H1 (cell line): ENCODE results near the gene SLC48A1. TPM values are rescaled to one million over a fixed set of nuclear protein-coding genes. Genes with fewer than 3 reads are reported as not detected.

ENCODE experiments used
- CTCF ChIA-PET: fragments of 300-600 bp; sonication (Branson Sonifier 250); formaldehyde crosslinking; loops from one replicate; lab custom pipeline; 2021; ENCODE audit not compliant: partially characterized antibody; lab: Charles Lee
- POLR2A ChIA-PET: fragments of 300-600 bp; sonication (Branson Sonifier 250); formaldehyde crosslinking; loops from one replicate; lab custom pipeline; 2021; ENCODE audit warnings: inconsistent platforms; ENCODE audit not compliant: partially characterized antibody; lab: Charles Lee
- DNase-seq, 2 experiments: peaks; one replicate each; pipeline versions ENCODE4 v3.0.0 to v3.0.0-alpha.2; 2010 to 2022; ENCODE audit warnings: low spot score in 2 of 2, low read depth in 1 of 2, mixed read lengths in 1 of 2
- FAIRE-seq: peaks from 2 replicates; lab custom pipeline; 2011; peaks lifted over from hg19 to GRCh38; lab: Jason Lieb, UNC
- H2AFZ ChIP-seq: 2 replicates; pipeline ENCODE4 v1.8.1; 2012; ENCODE audit warnings: low read length, inconsistent platforms
- H2AK5ac ChIP-seq: 2 replicates; pipeline ENCODE4 v1.6.1; 2013; ENCODE audit warnings: low read depth, low read length
- H2BK120ac ChIP-seq: replicated peaks from 2 replicates; pipeline ENCODE3; 2013; ENCODE audit warnings: low read depth, low read length, inconsistent platforms
- H2BK12ac ChIP-seq: 2 replicates; pipeline ENCODE4 v1.6.1; 2013; ENCODE audit warnings: low read depth, low read length
- H2BK15ac ChIP-seq: 2 replicates; pipeline ENCODE4 v1.6.1; 2013; ENCODE audit warnings: low read length
- H2BK20ac ChIP-seq: 2 replicates; pipeline ENCODE4 v1.6.1; 2013; ENCODE audit warnings: low read length
- H2BK5ac ChIP-seq: 2 replicates; pipeline ENCODE4 v1.6.1; 2013; ENCODE audit warnings: low read depth, low read length
- H3K14ac ChIP-seq: 2 replicates; pipeline ENCODE4 v1.6.1; 2013; ENCODE audit warnings: inconsistent platforms; ENCODE audit not compliant: insufficient read length
- H3K18ac ChIP-seq: 2 replicates; pipeline ENCODE4 v1.6.1; 2013; ENCODE audit warnings: low read length; ENCODE audit errors: extremely low read depth
- H3K23ac ChIP-seq: 2 replicates; pipeline ENCODE4 v1.6.1; 2013; ENCODE audit warnings: inconsistent platforms; ENCODE audit not compliant: insufficient read length
- H3K23me2 ChIP-seq: 2 replicates; pipeline ENCODE4 v1.6.1; 2013; ENCODE audit warnings: low read depth, low read length
- H3K27ac ChIP-seq: 2 replicates; pipeline ENCODE4 v1.6.1; 2011; ENCODE audit warnings: low read depth, low read length, inconsistent platforms
- H3K27me3 ChIP-seq, 4 experiments: replicated peaks in 1 of 4; 1 replicate in 1 of 4; 2 replicates in 3 of 4; pipeline versions ENCODE4 v1.6.1 to v1.8.1; 2011 to 2013; ENCODE audit warnings: low read length in 3 of 4, mild to moderate bottlenecking in 3 of 4, inconsistent platforms in 2 of 4, mixed read lengths in 2 of 4, moderate library complexity in 1 of 4; ENCODE audit not compliant: control insufficient read depth in 3 of 4, insufficient read depth in 3 of 4; ENCODE audit errors: extremely low read depth in 1 of 4
- H3K36me3 ChIP-seq, 4 experiments: 2 replicates each; pipeline versions ENCODE4 v1.6.1 to v1.8.1; 2011 to 2013; ENCODE audit warnings: mild to moderate bottlenecking in 4 of 4, low read length in 3 of 4, moderate library complexity in 2 of 4, control low read depth in 1 of 4, inconsistent platforms in 1 of 4; ENCODE audit not compliant: insufficient read depth in 4 of 4, control insufficient read depth in 2 of 4
- H3K4ac ChIP-seq: replicated peaks from 2 replicates; pipeline ENCODE3; 2013; ENCODE audit warnings: low read length, low read depth, mixed read lengths, inconsistent platforms; ENCODE audit not compliant: insufficient read length
- H3K4me1 ChIP-seq, 4 experiments: replicated peaks in 1 of 4; 1 replicate in 1 of 4; 2 replicates in 3 of 4; pipeline versions ENCODE4 v1.6.1 to v1.8.1; 2011 to 2013; ENCODE audit warnings: low read length in 3 of 4, inconsistent platforms in 2 of 4, mixed read lengths in 1 of 4; ENCODE audit not compliant: insufficient read depth in 4 of 4, control insufficient read depth in 3 of 4
- H3K4me2 ChIP-seq, 2 experiments: 2 replicates each; pipeline versions ENCODE4 v1.6.1 to v1.8.1; 2011 to 2013; ENCODE audit warnings: low read depth in 2 of 2, low read length in 2 of 2, control low read depth in 1 of 2, inconsistent platforms in 1 of 2, mild to moderate bottlenecking in 1 of 2; ENCODE audit not compliant: insufficient read depth in 1 of 2
- H3K4me3 ChIP-seq, 4 experiments: fragments of 200-600, 300-600 bp in 1 of 4; sonication (generic), shearing (Covaris generic), sonication (Bioruptor Twin) in 1 of 4; 2 replicates each; pipeline versions ENCODE4 v1.5.1 to v1.8.1; 2011 to 2016; ENCODE audit warnings: low read length in 4 of 4, low read depth in 3 of 4, control low read depth in 2 of 4, inconsistent platforms in 2 of 4, mild to moderate bottlenecking in 2 of 4, mixed read lengths in 1 of 4, moderate library complexity in 1 of 4; ENCODE audit not compliant: insufficient read depth in 2 of 4; ENCODE audit errors: extremely low read depth in 1 of 4
- H3K56ac ChIP-seq: replicated peaks from 2 replicates; pipeline ENCODE3; 2013; ENCODE audit warnings: low read depth, mild to moderate bottlenecking, mixed read lengths, low read length, inconsistent platforms; ENCODE audit not compliant: insufficient read length
- H3K79me1 ChIP-seq: 2 replicates; pipeline ENCODE4 v1.6.1; 2013; ENCODE audit warnings: low read depth, low read length, control low read depth
- H3K79me2 ChIP-seq, 2 experiments: 2 replicates each; pipeline versions ENCODE4 v1.6.1 to v1.8.1; 2012 to 2013; ENCODE audit warnings: low read length in 2 of 2, mild to moderate bottlenecking in 2 of 2, inconsistent platforms in 1 of 2; ENCODE audit not compliant: insufficient read depth in 2 of 2, control insufficient read depth in 1 of 2
- H3K9ac ChIP-seq, 4 experiments: replicated peaks in 1 of 4; 1 replicate in 1 of 4; 2 replicates in 3 of 4; pipeline versions ENCODE4 v1.6.1 to v1.8.1; 2011 to 2013; ENCODE audit warnings: low read depth in 3 of 4, low read length in 3 of 4, control low read depth in 2 of 4, mild to moderate bottlenecking in 2 of 4, moderate library complexity in 2 of 4, inconsistent platforms in 1 of 4; ENCODE audit errors: extremely low read depth in 1 of 4
- H3K9me3 ChIP-seq, 2 experiments: 2 replicates each; pipeline versions ENCODE4 v1.6.1 to v1.8.1; 2012 to 2013; ENCODE audit warnings: mild to moderate bottlenecking in 2 of 2, moderate library complexity in 2 of 2, control low read depth in 1 of 2, inconsistent platforms in 1 of 2, low read depth in 1 of 2, low read length in 1 of 2, mixed read lengths in 1 of 2; ENCODE audit not compliant: insufficient read depth in 2 of 2
- H4K20me1 ChIP-seq, 2 experiments: replicated peaks in 1 of 2; 2 replicates each; pipeline versions ENCODE3 to v1.8.1; 2011 to 2013; ENCODE audit warnings: inconsistent platforms in 2 of 2, low read length in 2 of 2, mild to moderate bottlenecking in 1 of 2; ENCODE audit not compliant: insufficient read depth in 2 of 2, control insufficient read depth in 1 of 2
- H4K5ac ChIP-seq: 2 replicates; pipeline ENCODE4 v1.6.1; 2013; ENCODE audit warnings: low read length, low read depth, mixed read lengths, inconsistent platforms; ENCODE audit not compliant: insufficient read length
- H4K8ac ChIP-seq: 2 replicates; pipeline ENCODE4 v1.8.0; 2013; ENCODE audit warnings: mild to moderate bottlenecking, moderate library complexity, low read length, inconsistent platforms; ENCODE audit not compliant: insufficient read depth; ENCODE audit errors: extremely low read depth
- H4K91ac ChIP-seq: replicated peaks from 2 replicates; pipeline ENCODE3; 2013; ENCODE audit warnings: low read length, mixed read lengths, inconsistent platforms; ENCODE audit not compliant: insufficient read length
- MAFK ChIP-seq: IDR thresholded peaks from 2 replicates; pipeline ENCODE4 v1.6.1; 2012; ENCODE audit warnings: low read depth, mild to moderate bottlenecking, improper control_type of control experiment, low read length
- SAP30 ChIP-seq: fragments of 300-600 bp; sonication (generic); IDR thresholded peaks from 2 replicates; pipeline ENCODE4 v1.7.1; 2012; ENCODE audit warnings: low read length, moderate library complexity, mild to moderate bottlenecking, inconsistent platforms; ENCODE audit not compliant: insufficient read depth, insufficient replicate concordance
- SIX5 ChIP-seq: IDR thresholded peaks from 2 replicates; pipeline ENCODE4 v1.6.1; 2011; ENCODE audit warnings: mild to moderate bottlenecking, low read depth, low read length
- whole genome bisulfite sequencing, 2 experiments: shearing (Covaris generic) in 1 of 2; methylation state at CpG; one replicate each; pipeline versions ENCODE4 v1.1.6 to v1.1.7; 2013 to 2015; ENCODE audit warnings: low lambda C conversion rate in 2 of 2, mixed read lengths in 2 of 2, inconsistent platforms in 1 of 2, low coverage in 1 of 2, missing lambda C conversion rate in 1 of 2; ENCODE audit not compliant: insufficient replicate concordance in 2 of 2, insufficient coverage in 1 of 2, insufficient read length in 1 of 2; ENCODE audit errors: extremely low coverage in 1 of 2, missing lambda C conversion rate in 1 of 2; 5-methylcytosine and 5-hydroxymethylcytosine counted together
- polyA plus RNA-seq, 7 experiments: library from polyadenylated mRNA; depleted of rRNA in 3 of 7; stranded (reverse) in 5 of 7; unstranded in 2 of 7; fragments of >200 nt in 5 of 7; fragments of 200-250 nt in 2 of 7; gene quantifications; 1 replicate in 5 of 7; 2 replicates in 1 of 7; 4 replicates in 1 of 7; pipeline versions ENCODE4 v1.2.1 to v1.2.3, GENCODE V29; 2011 to 2013; ENCODE audit warnings: missing spikeins in 2 of 7, mixed read lengths in 2 of 7
- total RNA-seq: library from RNA; stranded (reverse); fragmentation: NEBNext Ultra II Directional; extraction: Animal tissue kit (Norgen Biotek cat#: 25700); gene quantifications from 2 replicates; pipeline ENCODE4 v1.2.1, GENCODE V29; 2021

Gene SLC48A1
- total and polyA plus RNA-seq, 2 of the 8 experiments (the other 6 are each of a cell fraction or from before 2014, with no cell fraction given), result 9.5 to 14.1 TPM

GRCh38 chr12:47785036-47785886 is 12.2 kb downstream of the SLC48A1 start:
- H3K36me3 ChIP-seq, result peaks cover 27 to 46% (median 38%) of the 10 kb centered on the region in 4 experiments
- CTCF ChIA-PET, result interaction anchor here (1.0 to 58.8 kb wide), 7 partner anchors 8 to 120 kb away, joined by 3 to 2442 read pairs (median 4); partner anchors contain the start of genes ENDOU, RAPGEF3, RPAP3 and VDR

More at GRCh38 chr12:47785036-47785886, 12.2 kb downstream of the SLC48A1 start:
- Histone ChIP-seq H3K4ac (no peak overlapping the region), H4K91ac (no peak overlapping the region), H4K5ac (no peak overlapping the region), H4K8ac (no peak overlapping the region), H2BK12ac (no peak overlapping the region), H2BK20ac (no peak overlapping the region), H4K20me1 (peaks cover 0 to 31% of the 10 kb centered on the region in 2 experiments), H2BK5ac (no peak overlapping the region), H3K23me2 (no peaks in the 10 kb centered on the region), H3K4me3 (no peak overlapping the region), H3K9ac (no peak overlapping the region), H3K79me1 (no peaks in the 10 kb centered on the region), H2AFZ (no peak overlapping the region), H3K27me3 (peaks cover 0 to under 1% (median 0%) of the 10 kb centered on the region in 4 experiments; a peak in 1 of 7 replicates), H3K4me2 (no peak overlapping the region), H3K14ac (no peak overlapping the region), H3K23ac (no peak overlapping the region), H3K4me1 (no peaks in the 10 kb centered on the region), H2BK15ac (no peak overlapping the region), H3K9me3 (no peaks in the 10 kb centered on the region), H3K18ac (no peak overlapping the region), H2BK120ac (no peak overlapping the region), H3K27ac (no peak overlapping the region), H2AK5ac (no peak overlapping the region), H3K56ac (no peak overlapping the region), H3K79me2 (no peaks in the 10 kb centered on the region)
- 89% methylated on average over 14 of the region's 15 CpGs; no CpG with 5 or more reads in 1 of the 2 experiments for WGBS, 2 experiments
- FAIRE-seq, result no peak
- DNase-seq, result no peak
- POLR2A ChIA-PET, result interaction anchor here (0.6 to 1.1 kb wide), 2 partner anchors 10 to 23 kb away, joined by 3 read pairs; no protein-coding TSS in a partner anchor
- TF ChIP-seq SAP30 (no peak), MAFK (no peak), SIX5 (no peak)
